Nephron progenitor cell (in vitro differentiated cells): ENCODE measurements around the gene GNA12.

Source experiments
- DNase-seq: peaks from one replicate; pipeline ENCODE4 v3.0.0; 2021
- H3K27ac Mint-ChIP-seq: 2 replicates; pipeline ENCODE4 v1.8.0; 2021; ENCODE audit warnings: mild to moderate bottlenecking, moderate library complexity, mixed read lengths
- H3K27me3 Mint-ChIP-seq: 2 replicates; pipeline ENCODE4 v1.8.0; 2021; ENCODE audit warnings: mild to moderate bottlenecking, low read depth, mixed read lengths; ENCODE audit not compliant: poor library complexity
- H3K36me3 Mint-ChIP-seq: 2 replicates; pipeline ENCODE4 v1.8.0; 2021; ENCODE audit warnings: low read depth, mixed read lengths
- H3K4me1 Mint-ChIP-seq: 2 replicates; pipeline ENCODE4 v1.8.0; 2021; ENCODE audit warnings: mixed read lengths
- H3K4me3 Mint-ChIP-seq: 2 replicates; pipeline ENCODE4 v1.8.0; 2021; ENCODE audit warnings: mild to moderate bottlenecking, moderate library complexity, mixed read lengths
- H3K9me3 Mint-ChIP-seq: 2 replicates; pipeline ENCODE4 v1.8.0; 2021; ENCODE audit warnings: mild to moderate bottlenecking, moderate library complexity, mixed read lengths
- CTCF ChIP-seq: fragments of 200-600 bp; sonication (generic); IDR thresholded peaks from 2 replicates; pipeline ENCODE4 v1.5.0; 2021; ENCODE audit warnings: antibody characterized with exemption

The GNA12 gene

GRCh38 chr7:2832461-2832860, 11.6 kb downstream of the GNA12 start:
- no peak for TF ChIP-seq CTCF
- DNase-seq: no peak
- peaks cover 31% of the 10 kb centered on the region for H3K4me1 Mint-ChIP-seq
- H3K9me3 Mint-ChIP-seq: no peaks in the 10 kb centered on the region
- peaks cover 4% of the 10 kb centered on the region for H3K27me3 Mint-ChIP-seq
- no peak overlapping the region for H3K4me3 Mint-ChIP-seq
- H3K27ac Mint-ChIP-seq: no peak overlapping the region
- peaks cover 55% of the 10 kb centered on the region for H3K36me3 Mint-ChIP-seq

- Mint-ChIP-seq H3K9me3 (peaks cover 7% of the 10 kb centered on the region), H3K27me3 (peaks cover 4% of the 10 kb centered on the region), H3K4me1 (peaks cover 23% of the 10 kb centered on the region), H3K27ac (no peak overlapping the region), H3K4me3 (no peak overlapping the region), H3K36me3 (peaks cover 54% of the 10 kb centered on the region)
- no peak for TF ChIP-seq CTCF
- no peak for DNase-seq
Observed at GRCh38 chr7:2830609-2831376, 13.3 kb downstream of the GNA12 start.

GRCh38 chr7:2829040-2829439, 15.1 kb downstream of the GNA12 start:
- Mint-ChIP-seq H3K4me3 (no peak overlapping the region), H3K27ac (no peak overlapping the region), H3K9me3 (peaks cover 12% of the 10 kb centered on the region), H3K36me3 (peaks cover 48% of the 10 kb centered on the region), H3K4me1 (peaks cover 36% of the 10 kb centered on the region), H3K27me3 (peaks cover under 1% of the 10 kb centered on the region)
- DNase-seq: no peak
- TF ChIP-seq CTCF: no peak

GRCh38 chr7:2826771-2827170, 17.3 kb downstream of the GNA12 start:
- H3K27me3 Mint-ChIP-seq: no peaks in the 10 kb centered on the region
- no peak for TF ChIP-seq CTCF
- no peak for DNase-seq
- H3K27ac Mint-ChIP-seq: no peak overlapping the region
- no peak overlapping the region for H3K4me3 Mint-ChIP-seq
- H3K36me3 Mint-ChIP-seq: peaks cover 40% of the 10 kb centered on the region
- peaks cover 43% of the 10 kb centered on the region for H3K4me1 Mint-ChIP-seq
- peaks cover 12% of the 10 kb centered on the region for H3K9me3 Mint-ChIP-seq

GRCh38 chr7:2825559-2826227, 18.4 kb downstream of the GNA12 start:
- peaks cover 49% of the 10 kb centered on the region for H3K4me1 Mint-ChIP-seq
- H3K27ac Mint-ChIP-seq: peak overlapping the region; percentile 0
- H3K27me3 Mint-ChIP-seq: no peaks in the 10 kb centered on the region
- peaks cover 34% of the 10 kb centered on the region for H3K36me3 Mint-ChIP-seq
- peaks cover 12% of the 10 kb centered on the region for H3K9me3 Mint-ChIP-seq
- DNase-seq: no peak
- TF ChIP-seq CTCF: no peak
- H3K4me3 Mint-ChIP-seq: peak overlapping the region; percentile 50
